Measurements from ENCODE around the gene NOSTRIN. TPM values are rescaled to one million over a fixed set of nuclear protein-coding genes. Genes with fewer than 3 reads are reported as not detected.
A peak's percentile ranks its signal among the peaks of the same experiment; 100 is the strongest.
"Not testable (repeated sequence)": the region's sequence is repeated elsewhere in the genome, so short reads cannot be mapped to it uniquely, and the experiment has no call there.

NOSTRIN gene
- total RNA-seq, 1 donor from 2014 or later: 6.9 TPM

- not testable (repeated sequence) for DNase-seq
Observed at GRCh38 chr2:168882163-168882562, 79.7 kb downstream of the NOSTRIN start.

DNA sequence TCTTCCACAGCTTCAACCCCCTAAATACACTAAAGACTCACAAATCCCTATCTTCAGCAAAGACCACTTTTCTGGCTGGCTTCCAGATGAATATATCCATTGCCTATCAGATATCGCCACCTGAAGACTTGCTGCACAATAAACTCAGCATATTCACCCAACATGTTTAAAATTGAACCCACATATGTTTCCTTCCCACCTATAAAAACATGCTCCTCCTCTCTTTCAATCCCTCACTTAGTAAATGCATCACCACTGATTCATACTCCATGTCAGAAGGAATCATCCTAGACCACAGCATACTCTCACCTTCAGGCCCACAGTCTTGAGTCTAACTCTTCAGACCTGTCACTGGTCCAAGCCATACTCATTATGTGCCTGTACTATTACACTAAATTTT, 82.5 kb downstream of the NOSTRIN start:
- DNase-seq: no peak

DNA sequence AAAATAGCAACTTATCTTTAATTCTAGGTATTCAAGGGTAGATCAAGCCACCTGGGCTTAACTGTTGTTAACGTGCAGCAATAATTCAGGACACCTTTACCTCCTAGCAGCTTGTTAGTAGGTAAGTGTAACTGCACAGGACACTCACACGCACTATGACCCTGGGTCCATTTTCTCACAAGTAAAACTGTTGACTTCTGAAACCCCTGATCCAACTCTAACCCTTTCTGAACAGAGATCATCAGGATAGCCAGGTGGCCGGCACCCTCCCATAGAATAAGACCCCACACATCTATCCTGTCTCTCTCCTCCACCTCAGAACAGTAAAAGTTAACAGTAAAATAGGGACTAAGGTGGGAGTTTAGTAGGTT, 87.2 kb downstream of the NOSTRIN start:
- DNase-seq: no peak

DNA sequence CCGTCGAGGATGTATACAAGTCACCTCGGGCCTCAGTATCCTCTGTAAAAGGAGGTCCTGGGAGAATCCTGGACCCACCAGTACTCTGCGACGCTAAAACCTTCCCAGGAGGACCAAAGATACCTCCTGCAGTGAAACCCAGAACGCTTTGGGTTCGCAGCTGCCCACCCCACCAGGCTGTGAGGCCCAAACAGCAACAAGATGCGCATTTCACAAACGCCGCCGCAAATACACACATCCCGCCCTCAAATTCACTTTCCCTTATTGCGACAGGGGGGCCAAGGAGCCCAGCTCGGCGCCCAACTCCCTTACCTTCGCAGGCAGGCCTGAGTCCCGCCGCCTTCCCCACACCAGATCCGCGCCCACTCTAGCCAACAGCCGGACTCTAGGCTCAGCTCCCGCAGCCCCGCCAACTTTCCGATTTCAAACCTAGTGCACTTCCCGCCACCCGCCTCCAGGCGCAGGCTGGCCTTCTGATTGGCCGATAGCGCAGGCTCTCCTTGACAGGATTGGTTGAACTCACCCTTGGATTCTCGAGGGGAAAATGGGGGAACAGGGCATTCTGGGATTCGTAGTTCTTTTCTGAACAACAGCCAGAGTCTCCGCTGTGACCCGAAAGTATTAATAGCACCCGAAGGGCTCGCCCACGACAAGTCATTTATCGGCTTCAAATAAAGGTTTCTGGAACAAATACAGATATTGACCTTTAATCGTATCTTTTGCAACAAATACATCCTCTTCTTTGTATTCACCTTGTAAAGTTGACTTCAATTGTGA, 87.8 kb downstream of the NOSTRIN start, which contains the start of gene SPC25:
SPC25 (minus strand) TSS at position 425 of the 777 bp plus-strand sequence. CDS start 911 bp downstream, outside the sequence.
- peak; percentile 97 for DNase-seq

DNA sequence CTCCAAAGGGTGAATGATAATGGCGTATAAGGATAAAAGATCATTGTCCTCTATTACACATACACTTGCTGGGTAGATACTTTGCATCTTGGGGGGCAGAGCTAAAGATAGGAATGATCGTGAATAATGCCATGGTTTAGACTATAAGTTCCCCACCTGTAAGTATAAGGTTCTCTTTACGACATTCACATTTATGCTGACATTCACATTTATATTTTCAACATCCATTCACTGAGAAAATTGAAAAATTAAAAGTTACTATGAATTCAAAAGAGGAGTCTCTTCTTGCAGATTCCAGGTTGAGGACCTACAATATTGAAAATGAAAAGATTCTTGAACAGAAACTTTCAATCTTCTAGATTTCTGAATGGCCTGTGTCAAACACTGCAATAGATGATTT, 89.9 kb downstream of the NOSTRIN start:
- DNase-seq: no peak

DNA sequence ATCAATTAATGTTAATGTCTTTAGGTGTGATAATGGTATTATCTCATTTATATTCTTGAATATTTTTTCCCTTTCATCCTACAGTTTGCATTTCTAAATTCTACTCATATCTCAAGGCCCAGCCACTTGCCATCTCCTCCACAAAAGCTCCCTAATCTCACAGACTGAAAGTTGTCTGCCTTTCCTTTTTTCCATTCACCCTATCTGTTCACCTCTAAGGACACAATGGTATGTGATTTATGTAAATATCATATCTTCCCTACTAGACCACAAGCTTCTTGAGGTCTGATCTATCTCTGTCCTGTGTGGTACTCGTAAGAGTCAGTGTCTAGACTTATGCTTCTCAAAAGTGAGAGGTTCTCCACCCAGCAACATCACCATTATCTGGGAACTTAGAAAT, 91.7 kb downstream of the NOSTRIN start:
- DNase-seq: no peak

GRCh38 chr2:168894720-168895119, 92.3 kb downstream of the NOSTRIN start:
- DNase-seq: no peak

DNA sequence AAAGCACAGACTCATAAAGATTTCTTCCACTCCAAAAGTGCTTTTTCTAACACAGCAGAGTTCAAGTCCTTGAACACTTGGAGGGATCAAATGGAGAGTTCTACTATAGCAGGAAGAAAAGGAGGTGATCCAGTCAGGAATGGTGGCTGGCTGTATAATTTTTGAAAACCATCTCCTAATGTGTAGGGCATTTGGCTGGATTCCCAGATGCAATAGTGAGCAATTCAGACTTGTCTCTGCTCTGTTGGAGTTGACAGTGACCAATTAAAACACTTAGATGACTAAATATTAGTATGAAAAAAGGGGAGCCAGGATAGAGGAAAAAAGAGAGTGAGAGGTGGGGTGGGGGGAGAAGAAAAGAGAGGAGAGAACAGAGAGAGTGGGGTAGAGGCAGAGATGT, 93.3 kb downstream of the NOSTRIN start:
- no peak for DNase-seq

GRCh38 chr2:168896783-168897182, 94.3 kb downstream of the NOSTRIN start:
- no peak for DNase-seq

DNA sequence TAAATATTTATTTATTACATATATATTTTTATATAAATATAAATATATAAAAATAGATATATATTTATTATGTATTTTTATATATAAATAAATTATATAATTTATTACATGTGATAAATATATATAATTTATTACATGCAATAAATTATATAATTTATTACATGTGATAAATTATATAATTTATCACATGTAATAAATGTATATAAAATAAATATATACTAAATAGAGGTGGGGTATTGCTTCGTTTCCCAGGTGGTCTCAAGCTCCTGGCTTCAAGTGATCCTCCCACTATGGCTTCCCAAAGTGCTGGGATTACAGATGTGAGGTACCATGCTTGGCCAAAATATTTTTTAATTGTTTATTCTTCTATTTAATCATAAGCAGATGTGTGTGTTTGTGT, 95.0 kb downstream of the NOSTRIN start:
- no peak for DNase-seq

DNA sequence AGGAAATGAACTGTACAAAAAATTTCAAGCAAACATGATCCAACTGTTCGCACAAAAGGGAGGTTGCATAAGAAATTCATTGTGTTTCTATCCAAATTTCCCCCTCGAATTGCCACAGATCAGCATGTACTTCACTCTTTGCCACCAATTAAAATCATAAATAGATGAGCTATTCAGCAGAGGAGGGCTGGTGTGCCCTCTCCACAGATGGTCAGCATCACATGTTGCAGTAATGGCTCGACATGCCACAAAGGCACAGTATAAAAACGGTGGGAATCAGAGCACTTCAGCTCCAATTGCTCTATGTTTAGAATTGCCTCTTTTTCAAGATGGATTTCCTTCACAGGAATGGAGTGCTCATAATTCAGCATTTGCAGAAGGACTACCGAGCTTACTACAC, 98.6 kb downstream of the NOSTRIN start, which contains the start of gene G6PC2:
G6PC2 (plus strand) TSS at position 289 of the 400 bp plus-strand sequence; CDS start at position 330, 41 bp downstream.
- DNase-seq: no peak

GRCh38 chr2:168903888-168904287, 101.5 kb downstream of the NOSTRIN start:
- no peak for DNase-seq

DNA sequence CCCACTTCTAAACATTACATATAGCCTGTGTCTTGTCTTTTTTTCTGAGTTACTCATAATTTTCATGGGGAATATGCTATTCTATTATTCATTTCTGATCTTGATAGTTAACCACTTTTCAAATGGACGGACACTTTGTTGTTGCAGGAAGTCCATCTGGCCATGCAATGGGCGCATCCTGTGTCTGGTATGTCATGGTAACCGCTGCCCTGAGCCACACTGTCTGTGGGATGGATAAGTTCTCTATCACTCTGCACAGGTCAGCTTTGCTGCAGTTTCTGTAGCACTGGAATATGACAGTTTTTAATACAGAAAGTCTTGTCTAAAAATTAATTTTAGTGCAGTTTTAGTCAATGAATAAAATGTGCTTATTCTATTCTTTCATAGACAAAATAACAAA, 101.9 kb downstream of the NOSTRIN start:
- DNase-seq: no peak

- DNase-seq: no peak
Observed at GRCh38 chr2:168907940-168908662, 105.7 kb downstream of the NOSTRIN start.

- DNase-seq: no peak
Observed at GRCh38 chr2:168910330-168910729, 107.9 kb downstream of the NOSTRIN start.

GRCh38 chr2:168912466-168912865, 110.0 kb downstream of the NOSTRIN start:
- no peak for DNase-seq

GRCh38 chr2:168912901-168913369, 110.5 kb downstream of the NOSTRIN start:
- DNase-seq: peak; percentile 83

GRCh38 chr2:168913495-168913894, 111.1 kb downstream of the NOSTRIN start:
- no peak for DNase-seq

Other genes starting within 250 kb of the NOSTRIN start
- 3.4 TPM for gene SPC25, start 87.8 kb downstream of the NOSTRIN start, total RNA-seq
- not detected for gene G6PC2, start 98.7 kb downstream of the NOSTRIN start, total RNA-seq
- not detected for gene ABCB11, start 228.7 kb downstream of the NOSTRIN start, total RNA-seq